ENCODE data around the gene ALX3.

ALX3 gene

DNA sequence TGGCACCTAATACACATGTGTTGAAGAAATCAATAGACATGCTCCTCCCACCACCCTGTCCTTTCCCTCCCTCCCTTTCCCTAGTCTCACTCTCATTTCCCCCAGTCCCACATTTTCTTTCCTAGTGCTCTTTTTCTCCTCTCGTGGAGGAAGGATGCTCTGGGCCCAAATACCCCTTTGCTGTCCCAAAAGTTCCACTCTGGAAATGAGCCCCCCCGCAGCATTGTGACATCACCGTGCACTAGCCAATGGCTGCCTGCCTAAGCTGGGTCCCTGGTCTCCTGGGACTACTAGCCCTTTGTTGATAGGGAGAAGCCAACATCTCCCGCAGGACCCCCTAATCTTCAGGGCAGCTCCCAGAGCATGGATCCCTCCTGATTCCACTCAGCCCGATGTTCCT is 41.7 kb upstream of the ALX3 start, which contains the start of gene UBL4B:
Gene UBL4B, plus strand, starts transcription at position 301 of the 400 bp plus-strand sequence. Its CDS starts 92 bp downstream, at position 393.
- no peak for TF ChIP-seq CTCF (IDR thresholded peaks at IDR 0.05)

DNA sequence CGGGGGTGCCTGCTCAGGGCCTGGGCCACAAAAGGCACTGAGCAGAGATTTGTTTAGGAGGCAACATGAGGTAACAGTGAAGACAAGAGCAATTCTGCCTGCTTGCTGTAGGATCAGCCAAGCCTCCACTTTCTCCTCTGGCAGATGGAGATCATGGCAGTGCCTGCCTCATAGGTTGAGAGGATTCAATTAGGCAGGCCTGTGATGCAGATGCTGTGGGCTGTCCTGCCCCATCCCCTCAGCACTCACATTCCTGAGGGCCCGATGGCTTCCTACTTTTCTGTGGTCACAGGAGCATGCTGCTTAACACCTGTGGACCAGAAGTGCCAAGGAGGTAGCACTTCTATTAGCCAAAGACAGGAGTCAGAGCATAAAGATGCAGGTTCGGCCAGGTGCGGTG is 40.6 kb upstream of the ALX3 start:
- no peak for TF ChIP-seq CTCF (IDR thresholded peaks at IDR 0.05)

DNA sequence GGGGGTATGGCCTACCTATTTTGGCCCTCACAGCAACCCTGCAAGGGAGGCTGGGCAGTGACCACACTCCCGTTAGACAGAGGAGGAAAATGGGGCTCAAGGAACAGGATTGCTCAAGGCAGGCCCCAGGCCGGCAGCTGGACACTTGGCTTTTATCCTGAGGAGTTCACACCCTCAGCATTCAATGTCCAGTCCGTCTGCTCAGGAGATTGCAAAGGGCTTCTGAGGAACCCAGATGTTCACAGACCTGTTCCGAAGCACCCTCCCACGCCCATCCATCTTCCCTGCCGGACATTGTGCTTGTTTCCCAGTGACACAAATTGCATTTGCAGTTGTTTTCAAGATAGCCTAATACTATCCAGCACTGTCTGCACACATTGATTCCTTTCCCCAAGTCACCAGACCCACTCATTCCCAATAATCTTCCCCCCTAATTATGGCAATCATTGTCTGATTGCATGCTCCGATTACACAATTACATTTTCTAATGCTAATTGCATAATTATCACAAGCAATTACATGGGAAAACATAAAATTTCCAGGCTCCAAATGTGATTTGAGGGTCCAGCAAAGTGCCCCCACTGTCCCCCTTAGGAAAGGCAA is 37.5 kb upstream of the ALX3 start:
- no peak for TF ChIP-seq CTCF (IDR thresholded peaks at IDR 0.05)

DNA sequence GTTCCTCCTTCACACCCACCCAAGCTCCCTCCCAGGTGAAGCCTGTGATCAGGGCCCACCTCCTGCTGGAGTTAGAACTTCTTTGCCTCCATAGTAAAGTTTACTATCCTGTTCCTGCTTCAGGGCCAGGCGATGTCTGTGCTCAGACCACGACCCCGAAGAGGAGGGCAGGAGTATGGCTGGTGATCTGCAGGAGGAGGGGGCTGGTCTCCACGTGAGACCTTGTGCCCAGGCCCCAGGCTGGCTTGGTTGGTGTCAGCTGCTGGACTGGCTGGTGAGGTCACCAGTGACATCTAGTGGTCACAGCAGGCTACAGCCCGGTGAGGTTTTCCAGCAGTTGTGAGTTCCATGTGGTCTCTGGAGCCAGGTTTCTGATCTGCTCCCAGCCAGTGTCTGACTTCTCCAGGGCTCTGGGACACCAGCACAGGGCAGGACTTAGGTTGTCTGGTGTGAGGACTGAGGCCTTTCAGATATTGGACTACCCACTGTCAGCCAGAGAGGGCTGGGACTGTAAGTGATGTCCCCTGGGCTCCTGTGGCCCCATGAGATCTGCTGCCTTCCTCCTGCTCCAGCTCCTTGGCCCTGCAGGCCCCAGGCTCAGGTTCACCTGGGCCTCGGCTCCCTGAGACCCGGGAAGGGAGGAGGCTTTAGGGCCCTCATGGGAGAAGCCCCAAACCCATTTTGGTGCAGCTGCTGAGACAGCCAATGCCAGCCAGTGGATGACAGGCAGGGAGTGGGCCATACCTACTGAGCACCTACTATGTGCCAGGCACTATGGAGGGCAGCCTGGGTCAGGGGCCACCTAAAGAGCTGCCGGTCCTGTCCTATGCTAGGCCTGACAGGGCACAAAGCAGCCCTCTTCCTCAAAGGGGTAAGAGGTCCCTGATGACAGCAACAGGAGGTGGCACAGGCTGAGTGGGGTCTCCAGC is 35.8 kb upstream of the ALX3 start:
- TF ChIP-seq CTCF (IDR thresholded peaks at IDR 0.05): peak; percentile 92

DNA sequence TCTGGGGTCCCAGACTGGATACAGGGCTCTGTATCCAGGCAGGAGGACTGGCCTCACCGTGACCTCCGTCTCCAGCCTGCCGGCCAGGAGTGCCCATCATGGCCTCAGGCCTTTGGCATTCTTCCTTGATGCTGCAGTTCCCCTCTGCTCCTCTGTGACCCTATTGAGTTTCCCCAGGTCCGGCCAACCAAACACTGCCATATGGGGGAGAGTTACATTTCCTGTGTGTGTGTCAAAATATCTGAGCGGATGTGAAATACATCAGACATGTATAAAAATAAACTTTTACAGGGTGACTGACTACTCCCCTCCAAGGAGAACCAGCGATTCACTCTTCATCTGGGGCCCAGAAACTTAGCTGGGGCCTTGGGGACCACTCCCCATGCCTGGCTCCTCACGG is 31.6 kb upstream of the ALX3 start:
- TF ChIP-seq CTCF (IDR thresholded peaks at IDR 0.05): no peak

DNA sequence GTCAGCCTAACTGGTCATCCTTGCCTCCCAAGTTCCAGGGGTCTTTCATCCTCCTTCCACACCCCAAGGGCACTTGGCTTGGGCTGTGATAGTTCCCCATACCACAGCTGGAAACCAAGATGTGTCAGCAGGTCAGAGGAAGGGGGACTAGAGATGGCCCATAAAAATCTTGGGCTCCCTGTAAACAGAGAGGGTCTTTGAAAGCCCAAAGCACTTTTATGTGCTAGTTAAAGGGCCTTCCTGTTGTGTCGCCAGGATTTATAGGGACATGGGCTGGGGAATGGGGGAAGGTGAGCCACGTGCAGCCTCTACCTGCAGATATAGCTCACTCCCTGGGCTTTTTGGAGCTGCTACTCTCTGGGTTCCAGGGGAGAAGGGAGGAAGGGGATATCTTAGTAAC is 29.9 kb upstream of the ALX3 start:
- TF ChIP-seq CTCF (IDR thresholded peaks at IDR 0.05): no peak

- TF ChIP-seq CTCF (IDR thresholded peaks at IDR 0.05): no peak
Observed at GRCh38 chr1:110098222-110099026, 28.0 kb upstream of the ALX3 start.
